Left hindlimb (tissue), 1 donor: ENCODE results near the gene ESYT2.

Source experiments
- DNase-seq: peaks from one replicate; pipeline ENCODE4 v3.0.0-alpha.2; 2018

The ESYT2 gene

DNA sequence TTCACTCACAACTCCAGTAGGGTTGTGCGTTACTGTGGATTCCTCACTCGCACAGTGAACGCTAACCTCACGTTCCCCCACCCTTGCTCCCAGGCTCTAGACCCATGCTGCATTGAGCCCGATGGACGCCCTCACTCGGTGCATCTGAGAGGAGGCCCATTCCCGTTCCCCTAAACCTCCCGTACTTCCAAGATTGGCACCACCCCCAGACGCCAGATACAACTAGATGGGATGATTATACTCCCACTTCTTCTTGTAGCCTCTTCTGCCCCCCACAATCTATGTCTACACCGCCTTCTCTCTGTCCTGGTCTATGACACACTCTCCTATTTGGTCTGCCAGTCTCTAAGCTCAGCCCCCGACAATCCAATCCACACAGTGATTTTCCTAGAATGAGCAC lies 67.4 kb downstream of the ESYT2 start:
- DNase-seq: no peak

GRCh38 chr7:158760936-158761335 lies 68.4 kb downstream of the ESYT2 start:
- no peak for DNase-seq

DNA sequence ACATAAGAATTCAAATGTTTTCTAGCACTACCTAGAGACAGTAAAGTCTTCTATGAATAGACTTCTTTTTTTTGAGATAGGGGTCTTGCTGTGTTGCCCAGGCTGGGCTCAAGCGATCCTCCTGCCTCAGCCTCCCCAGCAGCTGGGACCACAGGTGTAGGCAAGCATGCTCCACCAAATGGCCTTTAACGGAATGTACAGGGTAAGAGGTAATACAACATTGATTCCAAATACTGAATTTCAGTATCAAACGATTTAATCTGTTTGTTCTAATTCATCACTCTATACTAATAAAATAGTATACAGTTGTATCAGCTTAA lies 68.9 kb downstream of the ESYT2 start:
- no peak for DNase-seq

DNA sequence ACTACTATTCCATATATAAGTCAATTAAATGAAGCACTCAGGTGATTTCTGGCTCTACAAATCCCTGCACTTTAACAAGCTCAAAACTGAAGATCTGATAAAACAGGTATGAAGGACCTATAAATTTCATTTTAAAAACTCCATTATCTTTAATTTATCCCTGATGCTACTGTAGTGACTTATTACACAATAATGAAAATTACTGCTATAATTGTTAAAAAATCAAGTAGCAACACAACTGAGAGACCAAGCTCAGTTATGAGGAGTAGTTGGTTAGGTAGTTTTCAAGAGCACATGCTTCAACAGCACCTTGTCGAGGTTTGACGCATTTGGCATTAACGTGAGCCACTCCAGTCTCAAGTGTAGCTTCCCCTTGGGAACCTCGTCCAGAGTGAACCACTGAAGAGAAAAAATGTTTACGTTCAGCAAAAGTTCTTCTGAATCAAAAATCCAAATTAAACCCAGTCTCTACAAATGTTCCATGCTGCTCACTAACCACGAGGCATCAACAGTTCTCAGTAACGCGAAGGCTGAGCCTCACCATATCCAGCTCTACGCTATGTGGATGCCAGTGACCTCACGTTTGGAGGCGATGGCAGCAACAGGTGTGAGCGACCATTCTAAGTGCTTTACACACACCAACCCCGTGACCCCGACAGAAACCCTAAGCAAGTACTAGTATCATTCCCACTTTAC lies 69.4 kb downstream of the ESYT2 start:
- no peak for DNase-seq

DNA sequence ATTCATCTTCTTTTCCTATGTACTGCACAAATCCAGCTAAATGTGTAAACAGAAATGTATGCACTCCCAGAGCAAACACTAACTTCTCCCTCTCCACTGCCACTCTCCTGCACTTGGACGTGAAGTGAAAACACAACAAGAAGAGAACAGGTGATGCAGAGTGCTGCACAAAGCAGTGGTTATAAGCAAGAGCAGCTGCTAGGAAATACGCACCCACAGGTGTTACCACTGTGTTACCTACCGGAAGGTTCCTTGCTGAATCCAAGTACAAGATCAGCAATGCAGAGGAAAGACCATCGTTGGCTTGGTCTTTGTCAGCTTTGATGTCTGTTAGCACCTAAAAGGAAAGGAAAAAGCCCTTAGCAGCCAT lies 70.1 kb downstream of the ESYT2 start:
- DNase-seq: no peak

DNA sequence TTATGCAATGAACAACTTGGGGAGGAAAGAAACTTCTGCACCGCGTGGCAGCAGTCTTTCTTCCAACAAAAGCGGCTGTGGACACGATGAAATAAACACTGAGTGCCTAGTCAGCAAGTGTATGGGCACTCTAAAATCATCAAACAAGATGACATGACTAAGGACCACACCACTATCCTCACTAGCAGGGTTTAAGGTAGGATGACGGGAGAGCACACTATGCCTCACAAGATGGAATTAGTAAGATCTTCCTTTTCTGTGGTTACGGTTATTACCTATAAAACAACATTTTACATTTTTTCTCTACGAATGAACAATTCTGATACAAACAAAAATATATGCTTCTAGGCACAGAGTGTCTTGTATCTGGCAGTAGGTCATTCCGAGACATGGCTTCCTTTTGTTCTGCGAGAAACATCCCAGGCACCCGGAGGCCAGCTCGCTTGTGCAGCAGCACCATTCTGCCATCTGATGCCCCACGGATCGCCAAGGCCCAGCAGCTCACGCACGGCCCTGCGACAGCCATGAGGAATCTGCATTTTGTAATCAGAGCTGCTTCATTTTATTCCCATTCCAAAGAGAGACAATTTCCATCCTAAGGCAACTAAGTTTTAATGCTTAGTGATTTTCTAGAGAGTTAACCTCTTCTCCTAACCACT lies 70.6 kb downstream of the ESYT2 start:
- DNase-seq: no peak

GRCh38 chr7:158757404-158757989 lies 71.8 kb downstream of the ESYT2 start:
- DNase-seq: no peak

GRCh38 chr7:158754746-158755444 lies 74.4 kb downstream of the ESYT2 start:
- DNase-seq: no peak

DNA sequence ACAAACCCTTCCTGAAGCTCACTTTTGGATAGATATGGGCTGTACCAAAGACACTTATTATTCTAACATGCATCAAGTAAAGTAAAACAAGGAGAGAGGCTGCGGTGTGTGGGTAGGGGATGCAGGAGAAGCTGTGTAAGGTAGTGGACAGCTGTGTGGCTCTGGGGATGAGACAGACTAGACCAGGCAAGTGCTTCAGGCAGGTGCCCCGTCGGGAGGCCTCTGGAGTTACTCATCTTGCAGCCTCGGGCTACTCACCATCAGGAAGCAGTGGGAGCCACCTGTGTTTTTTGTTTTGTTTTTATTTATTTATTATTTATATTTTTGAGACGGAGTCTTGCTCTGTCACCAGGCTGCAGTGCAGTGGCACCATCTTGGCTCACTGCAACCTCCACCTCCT lies 75.4 kb downstream of the ESYT2 start:
- DNase-seq: no peak

GRCh38 chr7:158751751-158752150 lies 77.6 kb downstream of the ESYT2 start:
- no peak for DNase-seq

DNA sequence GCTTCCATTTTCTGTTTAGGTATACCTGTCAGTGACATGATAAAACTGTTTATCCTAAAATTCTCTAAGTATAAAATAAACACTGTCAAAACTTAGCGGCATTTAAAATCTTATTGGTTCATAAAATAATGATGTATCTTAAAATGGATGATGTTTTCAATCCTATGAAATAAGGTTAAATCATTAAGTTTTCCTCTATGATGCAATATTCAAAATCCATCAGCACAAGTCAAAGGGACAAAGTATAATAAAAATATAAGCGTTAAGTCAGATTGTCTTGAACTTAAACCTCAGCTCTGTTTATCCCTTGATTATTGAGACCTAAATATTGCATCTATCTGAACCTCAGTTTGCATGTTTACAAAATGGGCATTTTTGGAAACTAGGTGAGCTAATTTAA lies 78.1 kb downstream of the ESYT2 start:
- DNase-seq: no peak

GRCh38 chr7:158750702-158751101 lies 78.6 kb downstream of the ESYT2 start:
- no peak for DNase-seq

DNA sequence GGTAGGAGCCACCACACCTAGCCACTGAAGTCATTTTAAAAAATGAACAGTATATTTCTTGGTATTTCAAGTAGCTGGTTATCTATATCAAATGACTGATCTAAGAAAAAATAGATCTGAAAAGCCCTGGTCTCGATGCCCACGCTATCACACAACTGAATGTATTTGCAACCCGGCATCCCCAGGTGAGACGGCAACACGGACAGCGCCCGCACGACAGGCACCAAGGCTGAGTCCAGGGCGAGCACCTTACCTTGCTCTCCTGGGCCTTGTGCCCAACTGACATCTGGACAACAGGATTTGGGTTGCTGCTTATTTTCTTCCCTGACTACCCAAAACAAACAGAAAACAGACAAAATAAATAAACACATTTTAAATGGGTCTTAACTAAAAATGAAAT lies 79.9 kb downstream of the ESYT2 start:
- DNase-seq: no peak

DNA sequence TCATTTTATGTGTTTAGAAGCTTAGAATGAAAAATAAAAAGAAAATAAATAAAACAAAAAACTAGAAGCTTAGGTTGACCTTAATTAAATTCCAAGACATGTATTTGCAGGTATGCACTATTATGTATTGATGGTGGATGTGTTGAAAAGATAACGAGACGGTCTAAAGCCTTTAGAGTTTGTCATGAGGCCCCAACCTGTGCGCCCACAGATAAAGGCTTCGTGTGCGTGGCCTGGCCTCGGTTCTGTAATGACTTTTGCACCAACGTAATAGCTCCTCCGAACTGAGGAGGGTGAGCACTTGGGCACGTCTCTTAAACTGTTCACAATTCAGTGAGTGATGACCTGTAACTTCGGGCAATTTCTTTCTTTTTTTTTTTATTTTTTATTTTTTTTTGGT lies 81.0 kb downstream of the ESYT2 start:
- no peak for DNase-seq

DNA sequence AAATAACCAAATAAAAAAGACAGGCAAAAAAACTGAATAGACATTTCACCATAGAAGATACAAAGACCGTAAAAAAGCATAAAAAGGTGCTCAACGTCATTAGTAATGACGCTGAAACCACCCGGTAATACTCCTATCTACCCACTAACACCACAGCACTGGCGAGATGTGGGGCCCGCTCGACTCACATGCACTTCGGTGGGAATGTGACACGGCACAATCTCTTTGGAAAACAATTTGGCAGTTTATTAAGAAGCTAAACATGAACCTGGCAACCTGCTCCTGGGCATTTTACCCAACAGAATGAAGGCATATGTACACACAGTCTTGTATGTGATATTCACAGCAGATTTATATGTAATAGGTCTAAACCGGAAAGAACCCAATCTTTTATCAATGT lies 81.9 kb downstream of the ESYT2 start:
- no peak for DNase-seq

- no peak for DNase-seq
Measured at GRCh38 chr7:158746957-158747356, 82.4 kb downstream of the ESYT2 start.

DNA sequence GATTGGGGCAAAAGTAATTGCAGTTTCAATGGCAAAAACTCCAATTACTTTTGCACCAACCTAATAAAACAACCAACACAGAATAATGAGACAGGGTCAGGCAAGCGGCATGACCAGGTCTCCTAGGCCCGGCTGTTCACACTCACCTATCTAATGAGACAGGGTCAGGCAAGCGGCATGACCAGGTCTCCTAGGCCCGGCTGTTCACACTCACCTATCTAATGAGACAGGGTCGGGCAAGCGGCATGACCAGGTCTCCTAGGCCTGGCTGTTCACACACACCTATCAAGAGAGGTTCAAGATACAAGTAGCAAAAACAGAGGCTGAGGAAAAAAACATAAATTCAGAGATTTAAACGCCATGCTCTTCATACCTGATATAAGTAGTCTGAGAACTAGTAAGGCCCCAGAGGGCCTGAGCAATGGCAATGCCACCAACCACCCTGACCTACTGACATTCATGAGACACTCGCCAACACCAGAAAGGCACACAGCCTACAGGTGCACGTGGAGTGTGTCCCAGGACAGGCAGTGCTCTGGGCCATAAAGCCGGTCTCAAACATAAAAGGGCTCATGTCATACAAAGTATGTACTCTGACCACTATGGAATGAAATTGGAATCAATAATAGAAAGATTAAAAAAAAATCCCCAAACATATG lies 84.1 kb downstream of the ESYT2 start:
- DNase-seq: no peak

GRCh38 chr7:158744070-158744469 lies 85.2 kb downstream of the ESYT2 start:
- no peak for DNase-seq

- DNase-seq: no peak
Measured at GRCh38 chr7:158743219-158743618, 86.1 kb downstream of the ESYT2 start.

GRCh38 chr7:158742065-158742821 lies 87.1 kb downstream of the ESYT2 start:
- DNase-seq: no peak

DNA sequence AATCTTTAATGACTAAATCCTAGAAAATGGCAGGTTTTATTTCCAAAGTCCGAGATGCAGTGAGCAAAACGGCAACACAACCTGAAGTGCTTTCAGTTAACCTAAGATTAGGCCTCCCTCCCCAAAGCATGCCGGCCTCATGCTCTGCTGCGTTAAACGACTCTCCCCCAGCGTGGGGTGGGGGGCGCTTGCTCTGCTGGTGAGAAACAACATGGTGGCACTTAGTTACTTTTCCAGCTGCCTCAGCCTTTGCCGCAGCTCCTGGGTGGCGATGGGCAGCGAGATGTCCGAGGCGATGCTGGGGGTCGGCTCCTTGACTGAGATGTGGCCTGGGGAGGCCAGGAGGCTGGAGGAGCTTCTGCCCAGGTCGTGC lies 88.0 kb downstream of the ESYT2 start:
- DNase-seq: no peak

GRCh38 chr7:158740657-158741293 lies 88.5 kb downstream of the ESYT2 start:
- DNase-seq: no peak
